Chondrocyte (in vitro differentiated cells): ENCODE data around the gene ABHD12. TPM values are rescaled to one million over a fixed set of nuclear protein-coding genes. Genes with fewer than 3 reads are reported as not detected.
A peak's percentile ranks its signal among the peaks of the same experiment; 100 is the strongest.

ENCODE experiments used
- DNase-seq: peaks from one replicate; pipeline ENCODE4 v3.0.0; 2021; ENCODE audit warnings: mixed read lengths, low spot score
- H3K27ac Mint-ChIP-seq: one replicate; pipeline ENCODE4 v1.8.0; 2021; ENCODE audit warnings: mild to moderate bottlenecking, moderate library complexity, mixed read lengths; ENCODE audit not compliant: unreplicated experiment
- H3K27me3 Mint-ChIP-seq: 2 replicates; pipeline ENCODE4 v1.8.0; 2021; ENCODE audit warnings: low read depth, mixed read lengths
- H3K36me3 Mint-ChIP-seq: 2 replicates; pipeline ENCODE4 v1.8.0; 2021; ENCODE audit warnings: low read depth, mixed read lengths
- H3K4me1 Mint-ChIP-seq: 2 replicates; pipeline ENCODE4 v1.8.0; 2021; ENCODE audit warnings: low read depth, mild to moderate bottlenecking, mixed read lengths
- H3K4me3 Mint-ChIP-seq: one replicate; pipeline ENCODE4 v1.8.0; 2021; ENCODE audit warnings: mild to moderate bottlenecking, moderate library complexity, mixed read lengths; ENCODE audit not compliant: unreplicated experiment
- H3K9me3 Mint-ChIP-seq: 2 replicates; pipeline ENCODE4 v1.8.0; 2021; ENCODE audit warnings: low read depth, mixed read lengths
- total RNA-seq: library from RNA; stranded (reverse); gene quantifications from 3 replicates; pipeline ENCODE4 v1.2.1, GENCODE V29; 2021
- TF ChIP-seq, protein P1 (sequence below): fragments of 200-600 bp; sonication (generic); IDR thresholded peaks from 2 replicates; pipeline ENCODE4 v1.5.0; 2021; ENCODE audit warnings: antibody characterized with exemption, mild to moderate bottlenecking, moderate library complexity

The ABHD12 gene
- total RNA-seq, 1 donor from 2014 or later, result 49.4 TPM

DNA sequence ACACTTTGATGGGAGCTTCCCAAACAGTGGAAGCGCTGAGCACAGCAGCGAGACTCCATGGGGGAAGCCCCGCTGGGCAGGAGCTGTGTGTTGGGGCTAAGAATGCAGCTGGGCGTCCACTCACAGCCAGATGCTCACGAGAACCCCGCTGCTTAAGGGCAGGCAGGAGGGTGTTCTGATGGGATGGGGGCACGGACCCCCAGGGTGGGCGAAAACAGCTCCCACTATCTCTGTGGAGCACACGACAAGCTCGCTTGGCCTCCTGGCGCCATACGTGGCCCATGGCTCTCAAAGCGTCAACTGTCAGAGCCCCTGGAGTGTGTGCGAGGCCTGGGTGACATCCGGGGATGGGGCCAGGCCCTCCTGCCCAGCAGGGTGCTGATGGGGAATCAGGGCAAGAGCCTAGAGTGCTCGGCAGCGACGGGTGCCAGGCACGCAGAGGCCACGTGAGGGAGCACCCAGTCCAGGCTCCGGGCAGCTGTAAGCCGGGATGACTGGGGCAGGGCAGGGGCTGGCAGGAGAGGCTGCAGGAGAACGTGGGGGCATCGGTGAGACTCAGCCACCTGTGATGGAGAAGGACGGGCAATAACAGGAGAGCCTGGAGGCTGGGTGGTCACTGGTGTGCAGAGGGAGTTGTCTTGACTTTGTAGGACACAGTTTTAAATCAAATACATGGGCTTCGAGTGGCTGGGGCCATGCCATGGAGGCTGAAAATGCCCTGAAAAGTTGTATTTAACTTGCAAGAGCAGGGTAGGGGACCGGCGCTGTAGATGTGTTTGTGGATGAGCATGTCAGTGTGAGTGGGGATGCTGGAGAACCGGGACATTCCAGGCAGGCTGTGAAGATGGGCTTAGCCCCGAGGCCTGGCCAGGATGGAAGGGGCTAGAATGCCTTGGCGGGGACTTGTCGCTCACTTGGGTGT is 115.5 kb downstream of the ABHD12 start:
- Mint-ChIP-seq H3K9me3 (no peaks in the 10 kb centered on the region), H3K4me1 (no peaks in the 10 kb centered on the region), H3K27me3 (no peaks in the 10 kb centered on the region), H3K36me3 (peaks cover 30% of the 10 kb centered on the region), H3K4me3 (no peak overlapping the region), H3K27ac (no peak overlapping the region)
- DNase-seq, result peak; percentile 84
- TF ChIP-seq, protein P1, sequence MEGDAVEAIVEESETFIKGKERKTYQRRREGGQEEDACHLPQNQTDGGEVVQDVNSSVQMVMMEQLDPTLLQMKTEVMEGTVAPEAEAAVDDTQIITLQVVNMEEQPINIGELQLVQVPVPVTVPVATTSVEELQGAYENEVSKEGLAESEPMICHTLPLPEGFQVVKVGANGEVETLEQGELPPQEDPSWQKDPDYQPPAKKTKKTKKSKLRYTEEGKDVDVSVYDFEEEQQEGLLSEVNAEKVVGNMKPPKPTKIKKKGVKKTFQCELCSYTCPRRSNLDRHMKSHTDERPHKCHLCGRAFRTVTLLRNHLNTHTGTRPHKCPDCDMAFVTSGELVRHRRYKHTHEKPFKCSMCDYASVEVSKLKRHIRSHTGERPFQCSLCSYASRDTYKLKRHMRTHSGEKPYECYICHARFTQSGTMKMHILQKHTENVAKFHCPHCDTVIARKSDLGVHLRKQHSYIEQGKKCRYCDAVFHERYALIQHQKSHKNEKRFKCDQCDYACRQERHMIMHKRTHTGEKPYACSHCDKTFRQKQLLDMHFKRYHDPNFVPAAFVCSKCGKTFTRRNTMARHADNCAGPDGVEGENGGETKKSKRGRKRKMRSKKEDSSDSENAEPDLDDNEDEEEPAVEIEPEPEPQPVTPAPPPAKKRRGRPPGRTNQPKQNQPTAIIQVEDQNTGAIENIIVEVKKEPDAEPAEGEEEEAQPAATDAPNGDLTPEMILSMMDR, result no peak

DNA sequence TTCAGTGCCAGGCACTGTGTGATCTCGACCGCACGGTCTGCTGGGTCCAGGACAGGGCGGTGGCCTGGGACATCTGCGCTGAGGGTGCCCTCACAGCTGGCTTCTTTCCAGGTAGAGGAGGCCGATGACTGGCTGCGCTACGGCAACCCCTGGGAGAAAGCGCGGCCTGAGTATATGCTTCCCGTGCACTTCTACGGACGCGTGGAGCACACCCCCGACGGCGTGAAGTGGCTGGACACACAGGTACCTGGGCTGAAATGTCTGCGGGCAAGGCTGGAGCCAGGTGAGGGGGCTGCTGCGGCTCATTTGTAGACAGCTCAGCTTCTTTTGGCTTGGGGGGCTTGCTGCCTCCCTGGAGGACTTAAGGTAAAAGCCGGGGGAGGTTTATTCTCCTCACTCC is 116.2 kb downstream of the ABHD12 start:
- DNase-seq, result peak; percentile 86
- Mint-ChIP-seq H3K27me3 (no peaks in the 10 kb centered on the region), H3K27ac (peak overlapping the region; percentile 3), H3K4me1 (no peaks in the 10 kb centered on the region), H3K4me3 (no peak overlapping the region), H3K9me3 (no peaks in the 10 kb centered on the region), H3K36me3 (peaks cover 35% of the 10 kb centered on the region)
- TF ChIP-seq, protein P1, result no peak

DNA sequence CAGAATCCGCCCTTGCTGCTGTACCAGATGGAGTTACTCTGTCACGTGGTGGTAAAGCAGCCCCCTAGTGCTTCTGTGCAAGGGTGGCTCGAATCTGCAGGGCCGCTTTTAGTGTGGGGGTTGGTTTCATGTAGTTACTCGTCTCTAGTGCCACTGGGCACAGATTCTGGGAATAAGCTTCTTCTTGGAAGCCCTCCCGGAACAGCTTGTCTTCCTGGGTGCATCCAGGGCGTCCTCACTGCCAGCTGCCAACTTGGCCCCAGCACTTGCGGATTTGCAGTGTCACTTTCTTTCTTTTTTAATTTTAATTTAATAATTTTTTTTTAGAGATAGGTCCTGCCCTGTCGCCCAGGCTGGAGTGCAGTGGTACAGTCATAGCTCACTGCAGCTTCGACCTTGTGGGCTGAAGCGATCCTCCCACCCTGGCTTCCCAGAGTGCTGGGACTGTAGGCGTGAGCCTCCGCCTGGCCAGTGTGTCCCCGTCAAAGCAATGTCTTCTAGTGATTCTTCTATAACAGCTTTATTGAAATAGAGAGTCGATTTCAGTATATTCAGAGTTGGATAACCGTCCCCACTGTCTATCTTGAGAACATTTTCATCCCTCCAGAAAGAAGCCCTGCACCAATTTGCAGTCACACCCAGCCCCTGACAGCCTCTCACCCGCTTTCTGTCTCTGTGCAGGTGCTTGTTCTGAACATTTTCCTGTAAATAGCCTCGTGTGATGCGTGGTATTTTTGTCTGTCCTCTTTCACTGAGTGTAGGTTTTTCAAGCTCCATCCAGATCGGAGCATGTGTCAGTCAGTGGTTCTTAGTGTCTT is 116.9 kb downstream of the ABHD12 start:
- H3K36me3 Mint-ChIP-seq, result peaks cover 40% of the 10 kb centered on the region
- TF ChIP-seq, protein P1, result no peak
- no peaks in the 10 kb centered on the region for H3K4me1 Mint-ChIP-seq
- H3K4me3 Mint-ChIP-seq, result no peak overlapping the region
- DNase-seq, result peak; percentile 57
- no peaks in the 10 kb centered on the region for H3K27me3 Mint-ChIP-seq
- no peaks in the 10 kb centered on the region for H3K9me3 Mint-ChIP-seq
- H3K27ac Mint-ChIP-seq, result peak overlapping the region; percentile 3

DNA sequence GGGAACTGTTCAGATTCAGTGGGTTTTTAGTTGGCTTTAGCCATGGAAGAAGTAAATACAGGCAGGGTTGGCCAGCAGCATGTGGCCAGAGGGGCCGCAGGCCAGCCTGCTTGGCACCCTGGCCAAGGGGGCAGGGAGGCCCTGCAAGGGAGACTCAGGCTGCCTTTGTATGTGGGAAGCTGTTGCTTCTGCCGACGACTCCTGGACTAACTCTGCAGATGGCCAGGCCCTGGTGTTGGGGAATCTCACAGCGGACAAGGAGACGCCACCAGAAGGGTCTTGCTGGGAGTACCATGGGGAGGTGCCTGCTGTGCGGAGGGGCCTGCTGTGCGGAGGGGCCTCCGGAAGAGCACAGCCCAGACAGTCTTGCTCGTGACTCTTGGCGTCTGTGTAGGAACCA is 117.6 kb downstream of the ABHD12 start:
- H3K27me3 Mint-ChIP-seq, result no peaks in the 10 kb centered on the region
- peaks cover 40% of the 10 kb centered on the region for H3K36me3 Mint-ChIP-seq
- no peaks in the 10 kb centered on the region for H3K4me1 Mint-ChIP-seq
- no peak overlapping the region for H3K27ac Mint-ChIP-seq
- no peak overlapping the region for H3K4me3 Mint-ChIP-seq
- no peaks in the 10 kb centered on the region for H3K9me3 Mint-ChIP-seq
- TF ChIP-seq, protein P1, result no peak
- peak; percentile 56 for DNase-seq

DNA sequence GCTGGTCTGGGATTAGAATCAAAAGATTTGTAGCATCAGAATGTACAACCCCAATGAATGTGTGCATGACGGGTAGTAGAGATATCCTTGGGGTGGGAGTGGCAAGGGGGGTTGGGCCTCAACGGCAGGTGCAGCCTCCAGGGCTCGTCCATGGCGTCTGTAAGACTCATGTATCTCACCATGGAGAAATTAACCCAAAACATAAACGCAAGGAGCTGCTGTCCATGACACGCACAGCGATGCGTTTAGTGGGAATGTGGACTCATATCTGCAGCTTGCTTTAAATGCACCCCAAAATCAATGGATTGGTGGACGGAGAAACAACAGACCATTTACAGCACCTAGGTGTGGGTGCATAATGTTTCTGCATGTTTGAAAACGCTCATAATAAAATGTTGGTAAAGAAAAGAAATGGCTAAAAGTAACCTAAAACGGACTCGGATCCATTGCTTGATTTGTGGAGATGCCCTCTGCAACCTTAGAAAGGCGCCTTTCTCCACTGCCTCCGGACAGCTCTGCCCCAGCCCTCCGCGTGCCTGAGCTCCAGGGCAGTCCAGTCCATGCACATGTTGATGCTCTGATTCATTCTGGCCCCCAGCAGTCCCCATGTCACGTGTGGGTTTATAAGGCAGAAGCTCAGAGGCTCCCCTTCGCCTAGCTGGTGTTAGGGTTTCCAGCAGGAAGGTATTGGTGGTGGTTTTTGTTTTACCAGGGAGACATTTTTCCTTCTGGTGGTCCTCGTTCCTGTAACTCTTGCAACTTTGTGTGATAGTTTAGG is 118.2 kb downstream of the ABHD12 start:
- DNase-seq, result no peak
- Mint-ChIP-seq H3K4me3 (no peak overlapping the region), H3K9me3 (no peaks in the 10 kb centered on the region), H3K27me3 (no peaks in the 10 kb centered on the region), H3K36me3 (peaks cover 38% of the 10 kb centered on the region), H3K4me1 (no peaks in the 10 kb centered on the region), H3K27ac (no peak overlapping the region)
- TF ChIP-seq, protein P1, result no peak
